ENCODE data around the gene TPCN1. TPM values are rescaled to one million over a fixed set of nuclear protein-coding genes. Genes with fewer than 3 reads are reported as not detected.

Gene TPCN1
- total RNA-seq, 1 experiment from 2014 or later: 91.1 TPM

GRCh38 chr12:113186033-113186365 is 35.3 kb upstream of the TPCN1 start:
- no peak for TF ChIP-seq CTCF (IDR thresholded peaks at IDR 0.05; ENCODE audit: unreplicated experiment)
- Mint-ChIP-seq H3K9me3 (ENCODE audit: low read depth, unreplicated experiment) (no peaks in the 10 kb centered on the region), H3K27me3 (ENCODE audit: unreplicated experiment) (no peaks in the 10 kb centered on the region), H3K36me3 (ENCODE audit: insufficient read depth, unreplicated experiment) (peaks cover 72% of the 10 kb centered on the region), H3K27ac (ENCODE audit: unreplicated experiment) (peak overlapping the region; percentile 78), H3K4me1 (ENCODE audit: low read depth, unreplicated experiment) (peaks cover 19% of the 10 kb centered on the region), H3K4me3 (ENCODE audit: low read depth, unreplicated experiment) (peak overlapping the region; percentile 99)
- DNase-seq: no peak
- no TSS peak for BruUV-seq (replicated peaks)
- CTCF ChIA-PET: interaction anchor here (1.1 kb wide), 1 partner anchor 35 kb away, joined by 4 read pairs; the partner anchor contains the start of gene TPCN1
- intact Hi-C loops (cut with micrococcal nuclease; ENCODE audit: unreplicated experiment): no loop called here

- peak overlapping the region; percentile 78 for H3K27ac Mint-ChIP-seq (ENCODE audit: unreplicated experiment)
- DNase-seq: no peak
- no TSS peak for BruUV-seq (replicated peaks)
- H3K9me3 Mint-ChIP-seq (ENCODE audit: low read depth, unreplicated experiment): no peaks in the 10 kb centered on the region
- CTCF ChIA-PET: interaction anchor here (0.6 to 1.1 kb wide), 2 partner anchors 10 to 34 kb away, joined by 4 read pairs; partner anchors contain the start of gene TPCN1
- H3K27me3 Mint-ChIP-seq (ENCODE audit: unreplicated experiment): no peaks in the 10 kb centered on the region
- H3K36me3 Mint-ChIP-seq (ENCODE audit: insufficient read depth, unreplicated experiment): peaks cover 74% of the 10 kb centered on the region
- peak overlapping the region; percentile 99 for H3K4me3 Mint-ChIP-seq (ENCODE audit: low read depth, unreplicated experiment)
- H3K4me1 Mint-ChIP-seq (ENCODE audit: low read depth, unreplicated experiment): peaks cover 19% of the 10 kb centered on the region
- no peak for TF ChIP-seq CTCF (IDR thresholded peaks at IDR 0.05; ENCODE audit: unreplicated experiment)
- intact Hi-C loops (cut with micrococcal nuclease; ENCODE audit: unreplicated experiment): no loop called here
Observed at GRCh38 chr12:113186666-113187325, 34.5 kb upstream of the TPCN1 start.

GRCh38 chr12:113189361-113189760 is 31.9 kb upstream of the TPCN1 start:
- CTCF ChIA-PET: no interaction called here
- Mint-ChIP-seq H3K9me3 (ENCODE audit: low read depth, unreplicated experiment) (no peaks in the 10 kb centered on the region), H3K4me3 (ENCODE audit: low read depth, unreplicated experiment) (no peak overlapping the region), H3K4me1 (ENCODE audit: low read depth, unreplicated experiment) (peaks cover 23% of the 10 kb centered on the region), H3K36me3 (ENCODE audit: insufficient read depth, unreplicated experiment) (peaks cover 73% of the 10 kb centered on the region), H3K27me3 (ENCODE audit: unreplicated experiment) (no peaks in the 10 kb centered on the region), H3K27ac (ENCODE audit: unreplicated experiment) (no peak overlapping the region)
- no peak for TF ChIP-seq CTCF (IDR thresholded peaks at IDR 0.05; ENCODE audit: unreplicated experiment)
- intact Hi-C loops (cut with micrococcal nuclease; ENCODE audit: unreplicated experiment): no loop called here
- no TSS peak for BruUV-seq (replicated peaks)
- no peak for DNase-seq

- H3K4me3 Mint-ChIP-seq (ENCODE audit: low read depth, unreplicated experiment): no peak overlapping the region
- DNase-seq: no peak
- CTCF ChIA-PET: no interaction called here
- H3K4me1 Mint-ChIP-seq (ENCODE audit: low read depth, unreplicated experiment): peaks cover 24% of the 10 kb centered on the region
- H3K9me3 Mint-ChIP-seq (ENCODE audit: low read depth, unreplicated experiment): no peaks in the 10 kb centered on the region
- TF ChIP-seq CTCF (IDR thresholded peaks at IDR 0.05; ENCODE audit: unreplicated experiment): no peak
- intact Hi-C loops (cut with micrococcal nuclease; ENCODE audit: unreplicated experiment): no loop called here
- H3K27ac Mint-ChIP-seq (ENCODE audit: unreplicated experiment): no peak overlapping the region
- no peaks in the 10 kb centered on the region for H3K27me3 Mint-ChIP-seq (ENCODE audit: unreplicated experiment)
- peaks cover 59% of the 10 kb centered on the region for H3K36me3 Mint-ChIP-seq (ENCODE audit: insufficient read depth, unreplicated experiment)
- BruUV-seq (replicated peaks): no TSS peak
Observed at GRCh38 chr12:113190761-113191160, 30.5 kb upstream of the TPCN1 start.
